Measurements from ENCODE around the gene ZNF236.

Gene ZNF236

GRCh38 chr18:76967721-76968472 is 145.5 kb downstream of the ZNF236 start:
- DNase-seq (ENCODE audit: low read depth), result no peak
- TF ChIP-seq CTCF (IDR thresholded peaks at IDR 0.05; ENCODE audit: low read length, missing control alignments), result no peak
- no peak overlapping the region for H3K4me3 ChIP-seq (replicated peaks; ENCODE audit: low read depth, low read length)

- TF ChIP-seq CTCF (IDR thresholded peaks at IDR 0.05; ENCODE audit: low read length, missing control alignments), result no peak
- no peak overlapping the region for H3K4me3 ChIP-seq (replicated peaks; ENCODE audit: low read depth, low read length)
- DNase-seq (ENCODE audit: low read depth), result no peak
Observed at GRCh38 chr18:76970770-76971559, 148.6 kb downstream of the ZNF236 start.

- no peak for DNase-seq (ENCODE audit: low read depth)
- no peak for TF ChIP-seq CTCF (IDR thresholded peaks at IDR 0.05; ENCODE audit: low read length, missing control alignments)
- H3K4me3 ChIP-seq (replicated peaks; ENCODE audit: low read depth, low read length), result no peak overlapping the region
Observed at GRCh38 chr18:76972241-76972640, 149.9 kb downstream of the ZNF236 start.

GRCh38 chr18:76972846-76973519 is 150.6 kb downstream of the ZNF236 start:
- DNase-seq (ENCODE audit: low read depth), result peak; percentile 38

GRCh38 chr18:76973520-76974266 is 151.3 kb downstream of the ZNF236 start:
- TF ChIP-seq CTCF (IDR thresholded peaks at IDR 0.05; ENCODE audit: low read length, missing control alignments), result no peak
- no peak overlapping the region for H3K4me3 ChIP-seq (replicated peaks; ENCODE audit: low read depth, low read length)
- no peak for DNase-seq (ENCODE audit: low read depth)

More at GRCh38 chr18:76972846-76973519, 150.6 kb downstream of the ZNF236 start:
- no peak overlapping the region for H3K4me3 ChIP-seq (replicated peaks; ENCODE audit: low read depth, low read length)
- TF ChIP-seq CTCF (IDR thresholded peaks at IDR 0.05; ENCODE audit: low read length, missing control alignments), result no peak

GRCh38 chr18:76974386-76974785 is 152.0 kb downstream of the ZNF236 start:
- H3K4me3 ChIP-seq (replicated peaks; ENCODE audit: low read depth, low read length), result no peak overlapping the region
- no peak for TF ChIP-seq CTCF (IDR thresholded peaks at IDR 0.05; ENCODE audit: low read length, missing control alignments)
- no peak for DNase-seq (ENCODE audit: low read depth)

Measured in fibroblast of pulmonary artery (primary cell).